Thymus (tissue), 11 donors: ENCODE data around the gene MARF1. TPM values are rescaled to one million over a fixed set of nuclear protein-coding genes. Genes with fewer than 3 reads are reported as not detected.
"Not testable (repeated sequence)": the region's sequence is repeated elsewhere in the genome, so short reads cannot be mapped to it uniquely, and the experiment has no call there.

Source experiments
- DNase-seq, 9 donors: peaks; one replicate each; pipeline ENCODE4 v3.0.0-alpha.2; 2013; ENCODE audit warnings: low spot score in 9 of 9, low read depth in 6 of 9, missing footprints in 1 of 9
- H3K27ac ChIP-seq, 2 donors: one replicate each; pipeline ENCODE4 v1.5.1; 2013; ENCODE audit warnings: control low read depth in 1 of 2, low read depth in 1 of 2, low read length in 1 of 2, mild to moderate bottlenecking in 1 of 2, moderate library complexity in 1 of 2
- H3K27me3 ChIP-seq, 2 donors: one replicate each; pipeline ENCODE4 v1.5.1; 2013; ENCODE audit warnings: low read length in 1 of 2; ENCODE audit not compliant: control insufficient read depth in 2 of 2, insufficient read depth in 1 of 2
- H3K36me3 ChIP-seq, 2 donors: one replicate each; pipeline ENCODE4 v1.5.1; 2013; ENCODE audit warnings: low read length in 1 of 2, mild to moderate bottlenecking in 1 of 2, moderate library complexity in 1 of 2; ENCODE audit not compliant: control insufficient read depth in 2 of 2, insufficient read depth in 2 of 2
- H3K4me1 ChIP-seq, 2 donors: one replicate each; pipeline ENCODE4 v1.5.1; 2013; ENCODE audit warnings: low read length in 2 of 2; ENCODE audit not compliant: control insufficient read depth in 2 of 2, insufficient read depth in 2 of 2
- H3K4me3 ChIP-seq, 2 donors: one replicate each; pipeline ENCODE4 v1.5.1; 2013; ENCODE audit warnings: low read length in 2 of 2, control low read depth in 1 of 2, mild to moderate bottlenecking in 1 of 2
- H3K9me3 ChIP-seq, 2 donors: one replicate each; pipeline ENCODE4 v1.5.1; 2013; ENCODE audit warnings: low read length in 1 of 2, mild to moderate bottlenecking in 1 of 2; ENCODE audit not compliant: control insufficient read depth in 2 of 2, insufficient read depth in 1 of 2
- WGBS: extraction: QIAGEN DNeasy Blood & Tissue Kit; methylation state at CpG from one replicate; pipeline ENCODE4 v1.1.7; 2013; 5-methylcytosine and 5-hydroxymethylcytosine counted together
- polyA plus RNA-seq: library from polyadenylated mRNA; stranded (reverse); fragments of 200-250 nt; gene quantifications from one replicate; pipeline ENCODE4 v1.2.3, GENCODE V29; 2013
- total RNA-seq: library from RNA; stranded (reverse); fragments of 120-200 nt; gene quantifications from one replicate; pipeline ENCODE4 v1.2.4, GENCODE V29; 2013
- donor health status: healthy.

The MARF1 gene
- total and polyA plus RNA-seq, 2 donors = 12.6 to 33.7 TPM

DNA sequence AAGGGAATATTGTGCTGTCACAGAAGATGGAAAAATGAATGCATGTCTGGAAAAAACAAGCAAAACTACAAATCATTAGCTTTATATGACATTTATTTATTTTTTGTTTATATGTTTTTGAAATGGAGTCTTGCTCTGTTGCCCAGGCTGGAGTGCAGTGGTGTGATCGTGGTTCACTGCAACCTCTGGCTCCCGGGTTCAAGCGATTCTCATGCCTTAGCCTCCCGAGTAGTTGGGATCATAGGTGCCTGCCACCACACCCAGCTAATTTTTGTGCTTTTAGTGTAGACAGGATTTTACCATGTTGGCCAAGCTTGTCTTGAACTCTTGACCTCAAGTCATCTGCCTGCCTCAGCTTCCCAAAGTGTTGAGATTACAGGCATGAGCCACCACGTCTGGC lies 15.6 kb upstream of the MARF1 start:
- WGBS = 98% methylated on average over 5 of the region's 5 CpGs

DNA sequence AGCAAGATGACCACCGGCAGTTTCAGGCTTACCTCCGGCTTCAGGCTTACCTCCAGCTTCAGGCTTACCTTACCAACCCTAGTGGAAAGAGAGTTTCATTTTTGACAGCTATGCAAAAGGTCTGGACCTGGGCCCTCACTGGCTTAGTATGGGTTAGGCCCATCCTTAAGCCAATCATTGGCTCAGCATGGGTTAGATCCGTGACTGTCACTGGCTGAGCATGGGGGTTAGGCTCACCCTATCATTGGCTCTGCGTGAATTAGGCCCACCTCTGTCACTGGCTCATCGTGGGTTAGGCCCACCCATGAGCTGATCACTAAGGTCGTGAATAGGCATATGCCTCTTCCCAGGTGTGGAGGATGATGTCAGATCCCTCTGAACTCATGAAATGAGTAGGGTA lies 15.2 kb upstream of the MARF1 start:
- Histone ChIP-seq H3K4me3 (no peak overlapping the region), H3K9me3 (no peaks in the 10 kb centered on the region), H3K27me3 (no peaks in the 10 kb centered on the region), H3K27ac (no peak overlapping the region), H3K36me3 (peaks cover 11 to 23% of the 10 kb centered on the region in 2 donors), H3K4me1 (no peaks in the 10 kb centered on the region)
- WGBS = 94% methylated on average over 6 of the region's 6 CpGs
- DNase-seq = no peak

More for the DNA sequence above, 15.6 kb upstream of the MARF1 start:
- DNase-seq = no peak
- H3K27me3 ChIP-seq = no peaks in the 10 kb centered on the region
- H3K36me3 ChIP-seq = peaks cover 11 to 23% of the 10 kb centered on the region in 2 donors
- no peak overlapping the region for H3K4me3 ChIP-seq
- peak overlapping the region in 1 of 2 donors; percentile 21 for H3K27ac ChIP-seq
- no peaks in the 10 kb centered on the region for H3K4me1 ChIP-seq
- H3K9me3 ChIP-seq = no peaks in the 10 kb centered on the region

DNA sequence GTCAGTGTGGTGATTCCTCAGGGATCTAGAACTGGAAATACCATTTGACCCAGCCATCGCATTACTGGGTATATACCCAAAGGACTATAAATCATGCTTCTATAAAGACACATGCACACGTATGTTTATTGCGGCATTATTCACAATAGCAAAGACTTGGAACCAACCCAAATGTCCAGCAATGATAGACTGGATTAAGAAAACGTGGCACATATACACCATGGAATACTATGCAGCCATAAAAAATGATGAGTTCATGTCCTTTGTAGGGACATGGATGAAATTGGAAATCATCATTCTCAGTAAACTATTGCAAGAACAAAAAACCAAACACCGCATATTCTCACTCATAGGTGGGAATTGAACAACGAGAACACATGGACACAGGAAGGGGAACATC lies 12.6 kb upstream of the MARF1 start:
- not testable (repeated sequence) for H3K27me3 ChIP-seq, H3K4me1 ChIP-seq, H3K27ac ChIP-seq, H3K4me3 ChIP-seq, DNase-seq, H3K9me3 ChIP-seq
- peaks cover 13 to 18% of the 10 kb centered on the region in 2 donors for H3K36me3 ChIP-seq
- 95% methylated on average over 3 of the region's 6 CpGs for WGBS

DNA sequence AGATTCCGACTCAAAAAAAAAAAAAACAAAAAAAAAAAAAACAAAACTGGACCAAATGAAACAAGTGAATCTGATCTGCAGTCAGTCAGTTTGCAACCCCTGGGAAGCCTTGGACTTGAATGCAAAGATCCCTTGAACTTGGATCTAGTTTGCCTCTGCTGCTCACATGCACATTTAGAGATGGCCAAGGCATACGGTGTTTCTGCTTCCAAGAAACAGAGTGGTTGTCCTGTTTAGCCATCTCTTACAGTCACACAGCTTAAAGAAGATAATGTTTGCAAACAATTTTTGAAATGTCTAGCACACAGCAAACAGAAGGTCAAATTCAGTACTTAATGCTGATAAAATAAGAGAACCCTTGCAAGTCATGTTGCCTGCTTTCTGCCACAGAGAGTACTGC lies 11.6 kb upstream of the MARF1 start:
- no peak for DNase-seq
- peaks cover 13 to 18% of the 10 kb centered on the region in 2 donors for H3K36me3 ChIP-seq
- no peaks in the 10 kb centered on the region for H3K9me3 ChIP-seq
- H3K4me3 ChIP-seq = no peak overlapping the region
- H3K4me1 ChIP-seq = peaks cover 0 to 6% of the 10 kb centered on the region in 2 donors
- H3K27me3 ChIP-seq = no peaks in the 10 kb centered on the region
- H3K27ac ChIP-seq = no peak overlapping the region
- 96% methylated on average over 2 of the region's 2 CpGs for WGBS

DNA sequence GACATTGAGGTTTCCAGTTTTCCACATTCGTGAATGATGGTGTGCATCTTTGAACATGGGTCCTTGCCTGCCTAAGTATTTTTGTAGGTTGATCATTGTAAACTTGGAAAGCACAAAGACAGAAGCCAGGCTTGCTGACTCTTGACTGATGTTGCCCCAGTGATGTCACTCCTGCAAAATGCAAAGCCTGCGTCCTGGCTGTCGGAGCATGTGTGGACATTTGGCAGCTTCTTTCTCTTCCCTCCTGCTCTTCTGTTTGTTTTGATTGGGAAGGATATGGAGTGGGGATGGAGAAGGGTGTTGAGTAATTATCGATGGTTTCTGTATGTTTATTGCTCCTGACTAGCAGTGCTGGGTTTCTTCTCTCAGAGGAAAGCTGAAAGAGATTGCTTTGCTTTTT lies 10.3 kb upstream of the MARF1 start:
- no peaks in the 10 kb centered on the region for H3K27me3 ChIP-seq
- DNase-seq = no peak
- peak overlapping the region; percentile 20 to 30 for H3K27ac ChIP-seq
- H3K36me3 ChIP-seq = peaks cover 12 to 18% of the 10 kb centered on the region in 2 donors
- no peak overlapping the region for H3K4me3 ChIP-seq
- WGBS = 82% methylated on average over 4 of the region's 4 CpGs
- peaks cover 0 to 8% of the 10 kb centered on the region in 2 donors for H3K4me1 ChIP-seq
- no peaks in the 10 kb centered on the region for H3K9me3 ChIP-seq

DNA sequence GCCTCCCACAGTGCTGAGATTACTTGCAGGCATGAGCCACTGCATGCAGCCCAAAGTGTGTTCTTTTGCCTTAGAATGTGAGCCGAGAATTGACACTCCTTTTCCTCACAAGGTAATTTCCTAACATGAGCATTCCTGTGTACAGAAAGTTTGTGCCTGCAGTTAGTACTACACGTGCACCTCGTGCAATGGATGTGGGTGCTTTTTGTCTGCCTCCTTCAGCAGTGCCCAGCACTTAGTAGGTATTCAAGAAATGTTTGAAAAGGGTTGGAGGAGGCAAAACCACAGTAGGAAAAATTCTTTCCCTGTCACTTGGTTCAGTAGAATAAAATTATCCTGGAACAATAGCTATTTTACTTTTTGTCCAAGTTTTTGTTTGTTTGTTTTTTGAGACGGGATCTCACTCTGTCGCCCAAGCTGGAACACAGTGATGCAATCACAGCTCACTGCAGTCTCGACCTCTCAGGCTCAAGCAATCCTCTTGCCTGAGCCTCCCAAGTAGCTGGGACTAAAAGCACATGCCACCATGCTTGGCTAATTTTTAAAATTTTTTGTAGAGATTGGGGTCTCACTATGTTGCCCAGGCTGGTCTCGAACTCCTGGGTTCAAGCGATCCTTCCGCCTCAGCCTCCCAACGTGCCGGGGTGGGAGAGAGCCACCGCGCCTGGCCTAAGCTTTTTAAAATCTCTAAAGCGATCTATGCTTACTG lies 9.5 kb upstream of the MARF1 start:
- peaks cover 0 to 8% of the 10 kb centered on the region in 2 donors for H3K4me1 ChIP-seq
- no peak overlapping the region for H3K4me3 ChIP-seq
- H3K9me3 ChIP-seq = no peaks in the 10 kb centered on the region
- peaks cover 12 to 15% of the 10 kb centered on the region in 2 donors for H3K36me3 ChIP-seq
- H3K27me3 ChIP-seq = no peaks in the 10 kb centered on the region
- no peak for DNase-seq
- 96% methylated on average over 14 of the region's 14 CpGs for WGBS
- peak overlapping the region in 1 of 2 donors; percentile 30 for H3K27ac ChIP-seq

DNA sequence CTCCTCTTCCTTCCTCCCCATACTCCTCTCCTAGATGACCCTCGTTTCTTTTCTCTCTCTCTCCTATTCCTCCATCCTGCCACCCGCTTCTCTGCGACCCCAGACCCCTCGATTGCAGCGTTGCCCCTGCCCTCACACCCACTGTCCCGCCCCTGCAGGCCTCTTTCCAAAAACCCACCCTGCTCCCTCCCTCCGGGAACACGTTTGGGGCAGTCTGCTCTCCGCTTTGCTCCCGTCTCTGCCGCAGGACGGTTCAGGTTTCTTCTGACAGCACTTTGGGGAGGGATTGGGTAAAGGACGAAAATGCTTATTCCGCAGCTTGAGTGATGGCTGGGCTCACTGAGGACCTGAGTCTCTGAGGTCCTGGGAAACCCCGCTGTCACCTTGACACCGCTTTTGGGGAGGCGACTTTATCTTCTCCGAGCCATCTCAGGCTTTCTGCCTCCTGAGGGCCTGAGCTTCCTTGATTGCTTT lies 7.8 kb upstream of the MARF1 start:
- Histone ChIP-seq H3K27ac (peak overlapping the region; percentile 84 to 92), H3K27me3 (no peaks in the 10 kb centered on the region), H3K36me3 (peaks cover 10 to 12% of the 10 kb centered on the region in 2 donors), H3K9me3 (no peaks in the 10 kb centered on the region), H3K4me3 (peak overlapping the region; percentile 96 to 98), H3K4me1 (peaks cover 0 to 8% of the 10 kb centered on the region in 2 donors)
- 1% methylated on average over 18 of the region's 18 CpGs for WGBS
- DNase-seq = peak in 2 of 9 donors; percentile 25 to 45

DNA sequence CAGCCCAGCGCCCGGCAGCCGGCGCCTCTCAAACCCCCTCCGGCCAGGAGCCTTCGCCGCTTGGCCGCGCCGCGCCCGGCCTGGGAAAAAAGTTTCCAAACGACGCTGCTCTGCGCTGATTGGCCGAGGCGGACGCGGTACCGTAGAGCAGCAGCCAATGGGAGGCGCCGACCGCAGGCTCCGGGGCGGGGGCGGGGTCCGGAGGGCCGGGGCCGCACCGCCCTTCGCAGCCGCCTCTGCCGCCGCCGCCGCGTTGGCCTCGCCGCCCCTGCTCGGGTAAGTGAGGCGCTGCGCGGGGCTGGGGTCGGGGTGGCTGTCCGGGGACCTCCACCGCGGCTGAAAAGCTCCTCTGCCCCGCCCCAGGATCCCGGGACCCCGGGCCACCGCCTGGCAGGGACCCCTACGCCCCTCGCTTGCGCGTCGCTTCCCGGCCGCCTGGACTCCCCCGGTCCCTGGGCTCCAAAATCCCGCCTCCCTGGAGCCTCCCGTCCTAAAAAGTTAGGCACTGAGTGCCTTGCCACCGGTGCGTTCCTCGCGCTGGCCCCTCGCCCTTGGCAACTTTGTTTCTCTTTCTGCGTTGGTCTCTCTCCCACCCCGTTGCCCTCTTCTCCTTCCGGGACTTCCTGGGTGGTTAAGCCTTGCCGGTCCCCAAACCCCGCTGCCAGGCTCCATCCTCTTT lies 7.2 kb upstream of the MARF1 start, which contains the start of gene NDE1:
TSS of gene NDE1 (plus strand) at position 227 of the 679 bp plus-strand sequence. CDS start 14,534 bp downstream, outside the sequence.
- no peaks in the 10 kb centered on the region for H3K27me3 ChIP-seq
- peaks cover 10 to 12% of the 10 kb centered on the region in 2 donors for H3K36me3 ChIP-seq
- peak in 7 of 9 donors; percentile 70 to 90 (median 81) for DNase-seq
- no peaks in the 10 kb centered on the region for H3K9me3 ChIP-seq
- peak within 1 kb of the TSS; percentile 84 to 92 for H3K27ac ChIP-seq
- WGBS = under 1% methylated on average over 71 of the region's 71 CpGs
- H3K4me1 ChIP-seq = peaks cover 0 to 8% of the 10 kb centered on the region in 2 donors
- peak within 1 kb of the TSS; percentile 96 to 98 for H3K4me3 ChIP-seq

DNA sequence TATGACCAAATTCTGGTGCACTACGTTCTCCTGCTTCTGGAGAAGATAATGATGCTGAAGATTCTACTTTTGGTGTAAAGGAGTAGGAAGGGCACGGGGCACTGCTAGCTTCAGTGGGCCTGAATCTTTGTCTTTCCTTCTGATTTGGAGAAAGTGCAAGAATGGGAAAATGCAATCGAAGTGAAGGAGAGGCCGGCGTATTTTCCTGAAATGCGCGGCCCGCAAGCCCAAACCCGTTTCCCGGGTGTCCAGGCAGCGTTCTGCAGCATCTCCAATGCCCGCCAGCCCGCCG lies 6.7 kb upstream of the MARF1 start:
- Histone ChIP-seq H3K27ac (peak overlapping the region; percentile 64 to 82), H3K9me3 (no peaks in the 10 kb centered on the region), H3K4me1 (peaks cover 0 to 8% of the 10 kb centered on the region in 2 donors), H3K27me3 (no peaks in the 10 kb centered on the region), H3K36me3 (peaks cover 7 to 10% of the 10 kb centered on the region in 2 donors), H3K4me3 (peak overlapping the region; percentile 96 to 98)
- WGBS = 4% methylated on average over 14 of the region's 14 CpGs
- DNase-seq = no peak
